HG03280 (cell line): ENCODE results near the gene TAF6.

Experiments used
- ATAC-seq: cut with Tn5 transposase; IDR thresholded peaks from one replicate; pipeline ENCODE4 v1.9.1; 2021; ENCODE audit warnings: mild to moderate bottlenecking, moderate library complexity; ENCODE audit not compliant: unreplicated experiment

Gene TAF6

GRCh38 chr7:100098913-100099312 is 20.2 kb downstream of the TAF6 start:
- no peak for ATAC-seq

GRCh38 chr7:100095704-100096103 is 23.5 kb downstream of the TAF6 start:
- ATAC-seq: no peak

- no peak for ATAC-seq
Measured at GRCh38 chr7:100095289-100095688, 23.9 kb downstream of the TAF6 start.

GRCh38 chr7:100093925-100094486 is 25.2 kb downstream of the TAF6 start:
- ATAC-seq: no peak

GRCh38 chr7:100093498-100093897 is 25.7 kb downstream of the TAF6 start:
- no peak for ATAC-seq

- no peak for ATAC-seq
Measured at GRCh38 chr7:100093054-100093453, 26.1 kb downstream of the TAF6 start.

GRCh38 chr7:100091411-100092181 is 27.6 kb downstream of the TAF6 start:
- ATAC-seq: no peak

- ATAC-seq: no peak
Measured at GRCh38 chr7:100090527-100091410, 28.4 kb downstream of the TAF6 start.

GRCh38 chr7:100089458-100090196 is 29.5 kb downstream of the TAF6 start:
- no peak for ATAC-seq

- ATAC-seq: peak; percentile 64
Measured at GRCh38 chr7:100088621-100089457, 30.3 kb downstream of the TAF6 start, which contains the start of gene COPS6. TSS of gene COPS6 (plus strand) at chr7:100088969. CDS start at chr7:100088991, 22 bp downstream.

GRCh38 chr7:100088095-100088620 is 31.0 kb downstream of the TAF6 start:
- ATAC-seq: no peak

- no peak for ATAC-seq
Measured at GRCh38 chr7:100087055-100087750, 32.0 kb downstream of the TAF6 start.

- no peak for ATAC-seq
Measured at GRCh38 chr7:100085515-100085914, 33.6 kb downstream of the TAF6 start.

GRCh38 chr7:100082978-100083377 is 36.2 kb downstream of the TAF6 start:
- no peak for ATAC-seq

- ATAC-seq: peak; percentile 85
Measured at GRCh38 chr7:100081535-100082102, 37.5 kb downstream of the TAF6 start, which contains the start of gene ZNF3. TSS of gene ZNF3 (minus strand) at chr7:100081723. CDS start at chr7:100077357, 4,366 bp downstream.

- no peak for ATAC-seq
Measured at GRCh38 chr7:100080907-100081534, 38.1 kb downstream of the TAF6 start.

- ATAC-seq: no peak
Measured at GRCh38 chr7:100079024-100079560, 40.1 kb downstream of the TAF6 start.

- no peak for ATAC-seq
Measured at GRCh38 chr7:100077205-100077604, 42.0 kb downstream of the TAF6 start.
